GM10266 (cell line): Measurements from ENCODE around the gene TMEM208.

Source experiments
- DNase-seq: peaks from one replicate; pipeline ENCODE4 v3.0.0; 2012; ENCODE audit errors: extremely low spot score
- CTCF ChIP-seq: IDR thresholded peaks from 2 replicates; pipeline ENCODE4 v1.5.1; 2012; ENCODE audit warnings: mild to moderate bottlenecking, low read depth; ENCODE audit not compliant: control insufficient read depth, insufficient read depth; ENCODE audit errors: missing control alignments

TMEM208 gene

GRCh38 chr16:67223992-67224391 is 2.9 kb upstream of the TMEM208 start:
- no peak for TF ChIP-seq CTCF
- DNase-seq: no peak

- TF ChIP-seq CTCF: no peak
- no peak for DNase-seq
Observed at GRCh38 chr16:67226295-67226803, 581 bp upstream of the TMEM208 start.

- no peak for TF ChIP-seq CTCF
- DNase-seq: no peak
Observed at GRCh38 chr16:67227567-67227921, 614 bp downstream of the TMEM208 start.

GRCh38 chr16:67228034-67228785 is 1.3 kb downstream of the TMEM208 start:
- no peak for TF ChIP-seq CTCF
- DNase-seq: no peak

- no peak for TF ChIP-seq CTCF
- DNase-seq: no peak
Observed at GRCh38 chr16:67228905-67229304, 2.0 kb downstream of the TMEM208 start.

- no peak for DNase-seq
- TF ChIP-seq CTCF: no peak
Observed at GRCh38 chr16:67229906-67230808, 3.2 kb downstream of the TMEM208 start.
